Eye (tissue), 1 donor: Measurements from ENCODE around the gene UTS2.

Experiments used
- DNase-seq: peaks from one replicate; pipeline ENCODE4 v3.0.0-alpha.2; 2015

UTS2 gene

GRCh38 chr1:7809742-7810141, 43.1 kb downstream of the UTS2 start:
- DNase-seq = no peak

GRCh38 chr1:7808253-7808844, 44.5 kb downstream of the UTS2 start:
- no peak for DNase-seq

- no peak for DNase-seq
These were observed 47.4 kb downstream of the UTS2 start for GRCh38 chr1:7805460-7805859.
